ENCODE data around the gene PHLPP2. TPM values are rescaled to one million over a fixed set of nuclear protein-coding genes. Genes with fewer than 3 reads are reported as not detected.
A peak's percentile ranks its signal among the peaks of the same experiment; 100 is the strongest.

The PHLPP2 gene
- total and polyA plus RNA-seq, 4 donors, result 12.7 to 24.1 (median 14.5) TPM

DNA sequence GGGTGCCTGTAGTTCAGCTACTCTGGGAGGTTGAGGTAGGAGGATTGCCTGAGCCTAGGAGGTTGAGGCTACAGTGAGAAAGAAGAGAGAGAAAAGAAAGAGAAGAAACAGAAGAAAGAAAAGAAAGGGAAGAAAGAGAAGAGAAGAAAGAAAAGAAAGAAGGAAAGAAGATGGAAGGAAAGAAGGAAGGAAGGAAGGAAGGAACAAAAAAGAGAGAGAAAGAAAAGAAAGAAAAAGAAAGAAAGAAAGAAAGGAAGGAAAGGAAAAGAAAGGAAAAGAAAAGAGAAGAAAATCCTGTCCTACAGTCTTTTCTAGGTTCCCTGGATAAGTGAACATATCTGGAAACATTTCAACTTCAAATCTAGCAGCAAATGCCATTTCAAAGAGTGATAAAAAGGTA lies 29.6 kb upstream of the PHLPP2 start:
- no peak overlapping the region for H3K4me3 ChIP-seq (ENCODE audit: low read depth, low read length)
- H3K27ac ChIP-seq (ENCODE audit: low read depth, low read length), result no peak overlapping the region
- no peaks in the 10 kb centered on the region for H3K27me3 ChIP-seq (ENCODE audit: control insufficient read depth, insufficient read depth, low read length)
- H3K36me3 ChIP-seq (ENCODE audit: control insufficient read depth, insufficient read depth, low read length), result peaks cover 48% of the 10 kb centered on the region
- no peaks in the 10 kb centered on the region for H3K9me3 ChIP-seq (ENCODE audit: control insufficient read depth, insufficient read depth, low read length)
- H3K4me1 ChIP-seq (ENCODE audit: control insufficient read depth, insufficient read depth, low read length), result no peaks in the 10 kb centered on the region
- DNase-seq (ENCODE audit: low read depth in 4 of 6, low spot score in 6 of 6), result no peak

DNA sequence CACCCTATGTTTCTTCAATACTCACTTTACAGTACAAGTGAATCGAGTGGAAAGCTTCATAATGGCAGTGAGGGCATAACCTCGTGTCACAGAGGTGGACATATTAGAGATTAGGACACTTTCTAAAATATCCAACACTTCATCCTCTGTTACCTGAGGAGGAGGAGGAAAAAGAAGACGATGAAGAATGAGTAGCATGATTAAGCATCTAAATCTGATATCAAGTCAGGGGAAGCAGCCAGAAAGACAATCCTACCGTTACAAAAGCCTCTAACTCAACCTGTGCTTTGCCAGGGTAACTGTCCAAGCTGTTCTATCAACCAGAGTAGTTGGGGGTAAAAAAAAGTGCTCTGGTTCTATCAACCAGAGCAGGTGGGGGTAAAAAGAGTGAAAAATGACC lies 23.7 kb upstream of the PHLPP2 start:
- Histone ChIP-seq H3K27me3 (ENCODE audit: control insufficient read depth, insufficient read depth, low read length) (no peaks in the 10 kb centered on the region), H3K36me3 (ENCODE audit: control insufficient read depth, insufficient read depth, low read length) (peaks cover 44% of the 10 kb centered on the region), H3K27ac (ENCODE audit: low read depth, low read length) (no peak overlapping the region), H3K9me3 (ENCODE audit: control insufficient read depth, insufficient read depth, low read length) (no peaks in the 10 kb centered on the region), H3K4me1 (ENCODE audit: control insufficient read depth, insufficient read depth, low read length) (no peaks in the 10 kb centered on the region), H3K4me3 (ENCODE audit: low read depth, low read length) (no peak overlapping the region)
- no peak for DNase-seq (ENCODE audit: low read depth in 4 of 6, low spot score in 6 of 6)
- no CpG with 5 or more reads among the region's 4 CpGs for WGBS (ENCODE audit: insufficient coverage)

DNA sequence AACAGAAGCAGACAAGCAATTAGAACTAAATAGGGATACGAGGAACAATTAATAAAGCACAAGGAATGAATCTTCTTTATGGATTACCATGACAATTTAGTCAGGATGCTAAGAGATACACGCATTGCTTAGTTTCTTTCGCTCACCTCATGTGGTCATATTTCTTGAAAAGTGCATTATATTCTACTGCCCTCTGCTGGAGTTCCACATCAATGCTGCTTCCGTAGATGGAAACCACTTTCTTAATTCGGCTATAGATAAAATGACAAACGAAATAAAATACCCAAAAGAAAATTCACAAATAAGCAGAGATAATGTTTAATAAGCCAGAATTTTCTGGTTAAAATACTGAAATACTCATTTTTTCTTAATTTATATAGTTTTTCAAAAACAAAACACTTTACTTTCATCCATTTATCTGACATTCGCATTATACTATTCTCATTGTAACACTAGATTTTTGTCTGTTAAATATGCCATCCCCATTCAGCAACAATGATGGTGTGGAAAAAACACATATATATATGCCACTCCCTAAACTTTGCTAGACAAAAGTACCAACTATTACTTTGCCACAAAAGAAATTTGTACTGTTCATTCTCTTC lies 22.0 kb upstream of the PHLPP2 start:
- peaks cover 49% of the 10 kb centered on the region for H3K36me3 ChIP-seq (ENCODE audit: control insufficient read depth, insufficient read depth, low read length)
- no peaks in the 10 kb centered on the region for H3K9me3 ChIP-seq (ENCODE audit: control insufficient read depth, insufficient read depth, low read length)
- H3K4me3 ChIP-seq (ENCODE audit: low read depth, low read length), result no peak overlapping the region
- 29% methylated on average over 2 of the region's 7 CpGs for WGBS (ENCODE audit: insufficient coverage)
- no peak overlapping the region for H3K27ac ChIP-seq (ENCODE audit: low read depth, low read length)
- H3K4me1 ChIP-seq (ENCODE audit: control insufficient read depth, insufficient read depth, low read length), result no peaks in the 10 kb centered on the region
- DNase-seq (ENCODE audit: low read depth in 4 of 6, low spot score in 6 of 6), result peak in 4 of 6 donors; percentile 15 to 77 (median 43)
- H3K27me3 ChIP-seq (ENCODE audit: control insufficient read depth, insufficient read depth, low read length), result no peaks in the 10 kb centered on the region

DNA sequence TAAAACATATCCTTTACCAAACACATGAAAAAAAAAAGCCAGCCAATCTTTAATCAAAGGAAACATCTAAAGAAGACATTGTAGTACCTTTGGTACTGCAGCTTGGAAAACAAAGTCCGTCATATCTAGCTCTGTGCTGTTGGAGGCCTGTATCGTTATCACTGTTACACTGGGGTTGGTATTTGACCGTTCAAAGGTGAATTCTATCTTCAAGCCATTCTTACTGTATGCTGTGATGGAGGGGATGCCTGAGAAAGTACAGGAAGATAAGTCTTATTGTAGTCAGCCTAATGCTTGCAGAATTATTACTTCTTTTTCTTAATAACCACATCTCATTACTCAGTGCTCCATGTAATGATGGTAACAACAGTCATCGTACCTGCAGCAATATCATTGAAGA lies 14.4 kb upstream of the PHLPP2 start:
- Histone ChIP-seq H3K4me1 (ENCODE audit: control insufficient read depth, insufficient read depth, low read length) (no peaks in the 10 kb centered on the region), H3K27ac (ENCODE audit: low read depth, low read length) (no peak overlapping the region), H3K36me3 (ENCODE audit: control insufficient read depth, insufficient read depth, low read length) (peaks cover 31% of the 10 kb centered on the region), H3K4me3 (ENCODE audit: low read depth, low read length) (no peak overlapping the region), H3K9me3 (ENCODE audit: control insufficient read depth, insufficient read depth, low read length) (no peaks in the 10 kb centered on the region), H3K27me3 (ENCODE audit: control insufficient read depth, insufficient read depth, low read length) (no peaks in the 10 kb centered on the region)
- no peak for DNase-seq (ENCODE audit: low read depth in 4 of 6, low spot score in 6 of 6)
- WGBS (ENCODE audit: insufficient coverage), result 83% methylated on average over 1 of the region's 4 CpGs

DNA sequence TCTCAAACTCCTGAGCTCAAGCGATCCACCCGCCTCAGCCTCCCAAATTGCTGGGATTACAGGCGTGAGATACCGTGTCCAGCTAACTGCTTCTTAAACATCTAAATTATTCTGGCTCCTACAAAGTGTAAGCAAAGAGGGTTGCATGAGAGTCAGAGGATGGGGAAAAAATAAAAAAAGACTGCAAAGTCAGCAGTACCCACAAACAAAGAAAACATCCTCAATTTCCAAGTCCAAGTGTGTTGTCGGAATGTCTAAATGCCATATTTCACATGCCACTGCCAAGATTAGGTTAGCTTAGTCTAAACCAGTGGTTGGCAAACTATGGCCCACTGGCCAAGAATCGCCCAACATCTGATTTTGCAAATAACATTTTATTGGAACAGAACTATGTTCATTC lies 13.0 kb upstream of the PHLPP2 start:
- DNase-seq (ENCODE audit: low read depth in 4 of 6, low spot score in 6 of 6), result no peak
- no peaks in the 10 kb centered on the region for H3K27me3 ChIP-seq (ENCODE audit: control insufficient read depth, insufficient read depth, low read length)
- H3K4me3 ChIP-seq (ENCODE audit: low read depth, low read length), result no peak overlapping the region
- no peaks in the 10 kb centered on the region for H3K4me1 ChIP-seq (ENCODE audit: control insufficient read depth, insufficient read depth, low read length)
- WGBS (ENCODE audit: insufficient coverage), result 100% methylated on average over 4 of the region's 6 CpGs
- peaks cover 29% of the 10 kb centered on the region for H3K36me3 ChIP-seq (ENCODE audit: control insufficient read depth, insufficient read depth, low read length)
- no peaks in the 10 kb centered on the region for H3K9me3 ChIP-seq (ENCODE audit: control insufficient read depth, insufficient read depth, low read length)
- no peak overlapping the region for H3K27ac ChIP-seq (ENCODE audit: low read depth, low read length)

GRCh38 chr16:71734511-71734910 lies 10.0 kb upstream of the PHLPP2 start:
- Histone ChIP-seq H3K27ac (ENCODE audit: low read depth, low read length) (no peak overlapping the region), H3K9me3 (ENCODE audit: control insufficient read depth, insufficient read depth, low read length) (no peaks in the 10 kb centered on the region), H3K27me3 (ENCODE audit: control insufficient read depth, insufficient read depth, low read length) (no peaks in the 10 kb centered on the region), H3K36me3 (ENCODE audit: control insufficient read depth, insufficient read depth, low read length) (peaks cover 24% of the 10 kb centered on the region), H3K4me1 (ENCODE audit: control insufficient read depth, insufficient read depth, low read length) (no peaks in the 10 kb centered on the region), H3K4me3 (ENCODE audit: low read depth, low read length) (no peak overlapping the region)
- no peak for DNase-seq (ENCODE audit: low read depth in 4 of 6, low spot score in 6 of 6)
- 48% methylated on average over 2 of the region's 5 CpGs for WGBS (ENCODE audit: insufficient coverage)

GRCh38 chr16:71732587-71732986 lies 8.1 kb upstream of the PHLPP2 start:
- no peaks in the 10 kb centered on the region for H3K27me3 ChIP-seq (ENCODE audit: control insufficient read depth, insufficient read depth, low read length)
- H3K4me3 ChIP-seq (ENCODE audit: low read depth, low read length), result no peak overlapping the region
- H3K4me1 ChIP-seq (ENCODE audit: control insufficient read depth, insufficient read depth, low read length), result no peaks in the 10 kb centered on the region
- peaks cover 18% of the 10 kb centered on the region for H3K36me3 ChIP-seq (ENCODE audit: control insufficient read depth, insufficient read depth, low read length)
- WGBS (ENCODE audit: insufficient coverage), result no CpG with 5 or more reads among the region's 3 CpGs
- no peaks in the 10 kb centered on the region for H3K9me3 ChIP-seq (ENCODE audit: control insufficient read depth, insufficient read depth, low read length)
- H3K27ac ChIP-seq (ENCODE audit: low read depth, low read length), result no peak overlapping the region
- DNase-seq (ENCODE audit: low read depth in 4 of 6, low spot score in 6 of 6), result no peak

DNA sequence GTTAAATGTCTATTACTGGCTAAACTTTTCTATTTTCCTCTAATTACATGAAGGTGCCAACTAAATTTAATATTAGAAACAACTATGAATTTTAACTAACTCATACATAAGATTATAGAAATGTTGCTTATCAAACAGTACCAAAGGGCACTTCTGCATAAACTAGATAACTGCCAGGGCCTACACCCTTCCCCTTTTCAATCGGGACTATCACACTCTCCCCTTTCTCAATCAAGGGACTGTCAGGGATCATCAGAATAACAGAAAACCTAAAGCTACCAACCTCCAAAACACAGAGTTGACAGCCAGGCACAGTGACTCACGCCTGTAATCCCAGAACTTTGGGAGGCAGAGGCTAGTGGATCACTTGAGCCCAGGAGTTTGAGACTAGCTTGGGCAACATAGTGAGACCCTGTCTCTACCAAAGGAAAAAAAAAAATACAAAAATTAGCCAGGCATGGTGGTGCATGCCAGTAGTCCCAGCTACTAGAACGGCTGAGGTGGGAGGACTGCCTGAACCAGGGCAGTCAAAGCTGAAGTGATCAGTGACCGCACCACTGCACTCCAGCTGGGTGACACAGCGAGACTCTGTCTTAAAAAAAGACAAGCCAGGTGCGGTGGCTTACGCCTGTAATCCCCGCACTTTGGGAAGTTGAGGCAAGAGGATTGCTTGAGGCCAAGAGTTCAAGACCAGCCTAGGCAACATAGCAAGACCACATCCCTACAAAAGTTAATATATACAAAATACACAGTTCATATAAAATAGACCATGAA lies 3.2 kb upstream of the PHLPP2 start:
- H3K27me3 ChIP-seq (ENCODE audit: control insufficient read depth, insufficient read depth, low read length), result no peaks in the 10 kb centered on the region
- H3K9me3 ChIP-seq (ENCODE audit: control insufficient read depth, insufficient read depth, low read length), result no peaks in the 10 kb centered on the region
- DNase-seq (ENCODE audit: low read depth in 4 of 6, low spot score in 6 of 6), result no peak
- no peak overlapping the region for H3K4me3 ChIP-seq (ENCODE audit: low read depth, low read length)
- H3K4me1 ChIP-seq (ENCODE audit: control insufficient read depth, insufficient read depth, low read length), result peaks cover 5% of the 10 kb centered on the region
- WGBS (ENCODE audit: insufficient coverage), result 87% methylated on average over 6 of the region's 8 CpGs
- no peak overlapping the region for H3K27ac ChIP-seq (ENCODE audit: low read depth, low read length)
- peaks cover 5% of the 10 kb centered on the region for H3K36me3 ChIP-seq (ENCODE audit: control insufficient read depth, insufficient read depth, low read length)

- Histone ChIP-seq H3K4me3 (ENCODE audit: low read depth, low read length) (no peak overlapping the region), H3K4me1 (ENCODE audit: control insufficient read depth, insufficient read depth, low read length) (peaks cover 10% of the 10 kb centered on the region), H3K36me3 (ENCODE audit: control insufficient read depth, insufficient read depth, low read length) (no peaks in the 10 kb centered on the region), H3K9me3 (ENCODE audit: control insufficient read depth, insufficient read depth, low read length) (no peaks in the 10 kb centered on the region), H3K27ac (ENCODE audit: low read depth, low read length) (no peak overlapping the region), H3K27me3 (ENCODE audit: control insufficient read depth, insufficient read depth, low read length) (no peaks in the 10 kb centered on the region)
- DNase-seq (ENCODE audit: low read depth in 4 of 6, low spot score in 6 of 6), result no peak
- 22% methylated on average over 1 of the region's 4 CpGs for WGBS (ENCODE audit: insufficient coverage)
Observed at GRCh38 chr16:71726476-71727315, 2.2 kb upstream of the PHLPP2 start.

Measured in spinal cord (tissue), 10 donors.